Stimulated activated CD4-positive, alpha-beta T cell treated with anti-CD3 and anti-CD28 coated beads, Interleukin-1b, Interleukin-23, amount 100 ng/mL, for 4 hours (primary cell): ENCODE measurements around the gene PGS1.

Experiments
- DNase-seq, 2 donors: peaks; one replicate each; pipeline ENCODE4 v3.0.0-alpha.2; 2020; ENCODE audit warnings: low read depth in 2 of 2

Gene PGS1

GRCh38 chr17:78408476-78409050 lies 30.1 kb downstream of the PGS1 start:
- no peak for DNase-seq

- DNase-seq, result no peak
These were observed 30.9 kb downstream of the PGS1 start for GRCh38 chr17:78409191-78409928.

- DNase-seq, result no peak
These were observed 32.9 kb downstream of the PGS1 start for GRCh38 chr17:78411241-78411857.

GRCh38 chr17:78412403-78412802 lies 34.0 kb downstream of the PGS1 start:
- DNase-seq, result no peak

GRCh38 chr17:78414178-78415162 lies 36.0 kb downstream of the PGS1 start:
- DNase-seq, result peak; percentile 38

GRCh38 chr17:78415821-78416711 lies 37.6 kb downstream of the PGS1 start:
- DNase-seq, result no peak

- DNase-seq, result no peak
These were observed 38.5 kb downstream of the PGS1 start for GRCh38 chr17:78416791-78417530.

GRCh38 chr17:78417531-78417909 lies 39.1 kb downstream of the PGS1 start:
- no peak for DNase-seq

GRCh38 chr17:78418326-78419026 lies 40.0 kb downstream of the PGS1 start:
- no peak for DNase-seq

- no peak for DNase-seq
These were observed 41.7 kb downstream of the PGS1 start for GRCh38 chr17:78419970-78420815.

GRCh38 chr17:78421084-78421533 lies 42.7 kb downstream of the PGS1 start:
- no peak for DNase-seq

- DNase-seq, result peak; percentile 68 to 70
These were observed 43.3 kb downstream of the PGS1 start for GRCh38 chr17:78421534-78422266.

GRCh38 chr17:78422267-78422605 lies 43.8 kb downstream of the PGS1 start:
- DNase-seq, result no peak

- DNase-seq, result no peak
These were observed 44.6 kb downstream of the PGS1 start for GRCh38 chr17:78422872-78423588.

- no peak for DNase-seq
These were observed 45.7 kb downstream of the PGS1 start for GRCh38 chr17:78423961-78424675.

GRCh38 chr17:78425429-78425828 lies 47.0 kb downstream of the PGS1 start:
- no peak for DNase-seq
